Measurements from ENCODE around the gene TBC1D8. TPM values are rescaled to one million over a fixed set of nuclear protein-coding genes. Genes with fewer than 3 reads are reported as not detected.

TBC1D8 gene
- total RNA-seq, 1 experiment from 2014 or later, result 139 TPM

DNA sequence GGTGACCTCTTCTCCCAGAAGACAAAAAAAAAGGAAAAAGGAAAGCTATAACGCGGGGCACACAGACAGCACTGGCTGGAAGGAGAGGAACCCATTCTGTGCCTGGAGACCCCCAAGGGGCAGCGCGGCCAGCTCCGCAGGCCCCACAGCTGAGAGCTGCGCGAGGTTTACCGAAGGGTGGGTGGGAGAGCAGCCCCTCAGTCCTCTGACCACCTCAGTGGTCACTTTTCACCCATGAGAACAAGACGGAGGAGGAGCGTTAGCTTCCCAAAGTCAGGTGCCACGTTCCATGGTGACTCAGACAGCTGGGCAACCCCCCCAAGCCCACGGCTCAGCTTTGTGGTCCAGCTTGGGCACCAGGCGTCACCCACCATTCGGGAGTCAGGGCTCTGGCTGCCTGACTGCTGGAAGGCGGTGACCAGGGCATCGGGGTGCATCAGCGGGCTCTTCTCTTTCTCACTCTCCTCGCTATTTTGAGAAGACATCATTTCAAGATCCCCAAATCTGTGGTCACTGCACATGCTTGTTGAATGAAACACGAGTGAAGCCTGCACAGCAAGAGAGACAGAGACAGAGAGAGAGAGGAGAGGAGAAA lies 113.9 kb downstream of the TBC1D8 start:
- no peak overlapping the region for H3K4me3 ChIP-seq (ENCODE audit: low read depth in 2 of 2, low read length in 2 of 2)
- ChIA-PET CTCF (interaction anchor here (0.6 to 1.5 kb wide), 3 partner anchors 68 to 168 kb away, joined by 4 to 7 read pairs (median 4); no protein-coding TSS in a partner anchor), POLR2A (no interaction called here)
- in situ Hi-C loops (cut with HindIII; ENCODE audit: low pct_unique_long_range_greater_than_20kb, low sequenced_read_pairs), result no loop called here
- ATAC-seq (no peak), DNase-seq (ENCODE audit: low read depth, low spot score) (no peak)
- H3K27me3 ChIP-seq (ENCODE audit: control insufficient read depth, insufficient read depth, low read length), result no peaks in the 10 kb centered on the region
- TF ChIP-seq CTCF (IDR thresholded peaks at IDR 0.05), result no peak
- no peak for TF ChIP-seq TCF7L2 (IDR thresholded peaks at IDR 0.05; ENCODE audit: low read depth, low read length)
- no peak for TF ChIP-seq REST (IDR thresholded peaks at IDR 0.05; ENCODE audit: insufficient read depth in 1 of 2, low read depth in 2 of 2, low read length in 1 of 2)
- TF ChIP-seq SIN3A (IDR thresholded peaks at IDR 0.05; ENCODE audit: borderline replicate concordance, insufficient read depth, low read depth, low read length), result no peak
- TF ChIP-seq POLR2AphosphoS5 (IDR thresholded peaks at IDR 0.05; ENCODE audit: low read depth, low read length), result no peak
- intact Hi-C loops (cut with micrococcal nuclease; ENCODE audit: unreplicated experiment), result no loop called here
- peaks cover 4% of the 10 kb centered on the region; the same call in 1 of the 2 replicates for H3K4me1 ChIP-seq (ENCODE audit: control insufficient read depth, insufficient read depth, low read length)
- no peaks in the 10 kb centered on the region for H3K9me3 ChIP-seq (ENCODE audit: control insufficient read depth, insufficient read depth, low read depth, low read length)
- BruUV-seq (replicated peaks), result no TSS peak
- peak overlapping the region; percentile 66 for H3K27ac ChIP-seq (ENCODE audit: low read length)
- peaks cover 58% of the 10 kb centered on the region for H3K36me3 ChIP-seq (ENCODE audit: control insufficient read depth, insufficient read depth, low read length)

DNA sequence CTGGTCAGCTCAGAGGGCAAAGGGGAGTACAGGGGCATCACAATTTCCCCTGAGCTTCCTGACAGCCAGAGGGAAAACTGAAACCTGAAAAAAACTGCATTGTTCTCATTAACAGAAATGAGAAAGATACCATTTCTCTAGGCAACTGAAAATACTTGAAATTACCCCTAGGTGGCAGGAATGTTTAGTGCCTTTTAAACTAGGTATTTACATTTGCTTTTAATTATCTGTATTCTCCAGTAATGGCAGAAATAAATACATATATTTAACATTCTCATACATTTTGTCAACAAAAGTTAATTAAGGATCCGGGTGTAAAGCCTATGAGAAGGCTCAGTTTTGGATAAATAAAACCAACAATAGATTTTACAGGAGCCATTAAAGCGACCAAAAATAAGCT lies 114.6 kb downstream of the TBC1D8 start:
- Histone ChIP-seq H3K36me3 (ENCODE audit: control insufficient read depth, insufficient read depth, low read length) (peaks cover 59% of the 10 kb centered on the region), H3K27ac (ENCODE audit: low read length) (peak overlapping the region; percentile 66), H3K9me3 (ENCODE audit: control insufficient read depth, insufficient read depth, low read depth, low read length) (no peaks in the 10 kb centered on the region), H3K4me1 (ENCODE audit: control insufficient read depth, insufficient read depth, low read length) (peaks cover 4% of the 10 kb centered on the region; the same call in 1 of the 2 replicates), H3K4me3 (ENCODE audit: low read depth in 2 of 2, low read length in 2 of 2) (no peak overlapping the region), H3K27me3 (ENCODE audit: control insufficient read depth, insufficient read depth, low read length) (no peaks in the 10 kb centered on the region)
- TF ChIP-seq CTCF (IDR thresholded peaks at IDR 0.05), result no peak; the same call in 1 of the 2 replicates
- no peak for TF ChIP-seq TCF7L2 (IDR thresholded peaks at IDR 0.05; ENCODE audit: low read depth, low read length)
- TF ChIP-seq REST (IDR thresholded peaks at IDR 0.05; ENCODE audit: insufficient read depth in 1 of 2, low read depth in 2 of 2, low read length in 1 of 2), result no peak
- no peak; the same call in 1 of the 2 replicates for TF ChIP-seq POLR2AphosphoS5 (IDR thresholded peaks at IDR 0.05; ENCODE audit: low read depth, low read length)
- TF ChIP-seq SIN3A (IDR thresholded peaks at IDR 0.05; ENCODE audit: borderline replicate concordance, insufficient read depth, low read depth, low read length), result no peak
- no peak for ATAC-seq
- no TSS peak for BruUV-seq (replicated peaks)
- ChIA-PET POLR2A (no interaction called here), CTCF (interaction anchor here (0.6 to 1.5 kb wide), 4 partner anchors 24 to 454 kb away, joined by 4 to 11 read pairs (median 8); no protein-coding TSS in a partner anchor)
- in situ Hi-C loops (cut with HindIII; ENCODE audit: low pct_unique_long_range_greater_than_20kb, low sequenced_read_pairs), result no loop called here
- intact Hi-C loops (cut with micrococcal nuclease; ENCODE audit: unreplicated experiment), result no loop called here
- no peak for DNase-seq (ENCODE audit: low read depth, low spot score)

All from Panc1 (cell line).